ENCODE results near the gene IGFBP2. TPM values are rescaled to one million over a fixed set of nuclear protein-coding genes. Genes with fewer than 3 reads are reported as not detected.
"Not testable (repeated sequence)": the region's sequence is repeated elsewhere in the genome, so short reads cannot be mapped to it uniquely, and the experiment has no call there.

The IGFBP2 gene
- total RNA-seq (2014; rRNA removed; shearing (Covaris generic)): 5.2 and 5.3 TPM in 2 replicates
- 1.3 and 1.9 TPM in 2 replicates for polyA plus RNA-seq (2015; cell fraction: cytosol; rRNA removed)
- polyA plus RNA-seq (2015; cell fraction: nucleus; rRNA removed): 1.1 and 1.2 TPM in 2 replicates

GRCh38 chr2:216632952-216633615 lies at the start of gene IGFBP2:
IGFBP2 (plus strand) TSS chr2:216633420; CDS start chr2:216633524, 104 bp downstream.
- DNase-seq (ENCODE audit: low read depth): no peak

- no peak for DNase-seq (ENCODE audit: low read depth)
Observed at GRCh38 chr2:216583606-216584005, 49.6 kb upstream of the IGFBP2 start.

GRCh38 chr2:216584112-216584511 lies 49.1 kb upstream of the IGFBP2 start:
- no peak for DNase-seq (ENCODE audit: low read depth)

GRCh38 chr2:216585441-216585840 lies 47.8 kb upstream of the IGFBP2 start:
- no peak for DNase-seq (ENCODE audit: low read depth)

GRCh38 chr2:216588861-216589710 lies 44.1 kb upstream of the IGFBP2 start:
- no peak for DNase-seq (ENCODE audit: low read depth)

- DNase-seq (ENCODE audit: low read depth): no peak
Observed at GRCh38 chr2:216589791-216590190, 43.4 kb upstream of the IGFBP2 start.

GRCh38 chr2:216590780-216591179 lies 42.4 kb upstream of the IGFBP2 start:
- no peak for DNase-seq (ENCODE audit: low read depth)

- DNase-seq (ENCODE audit: low read depth): no peak
Observed at GRCh38 chr2:216591480-216591879, 41.7 kb upstream of the IGFBP2 start.

GRCh38 chr2:216594081-216594480 lies 39.1 kb upstream of the IGFBP2 start:
- DNase-seq (ENCODE audit: low read depth): no peak

GRCh38 chr2:216596236-216596979 lies 36.8 kb upstream of the IGFBP2 start:
- peak; percentile 11 for DNase-seq (ENCODE audit: low read depth)

- no peak for DNase-seq (ENCODE audit: low read depth)
Observed at GRCh38 chr2:216596980-216597509, 36.2 kb upstream of the IGFBP2 start.

GRCh38 chr2:216597825-216598224 lies 35.4 kb upstream of the IGFBP2 start:
- not testable (repeated sequence) for DNase-seq (ENCODE audit: low read depth)

GRCh38 chr2:216601632-216602409 lies 31.4 kb upstream of the IGFBP2 start:
- no peak for DNase-seq (ENCODE audit: low read depth)

- DNase-seq (ENCODE audit: low read depth): no peak
Observed at GRCh38 chr2:216603010-216603883, 30.0 kb upstream of the IGFBP2 start.

GRCh38 chr2:216603884-216604245 lies 29.4 kb upstream of the IGFBP2 start:
- DNase-seq (ENCODE audit: low read depth): no peak

GRCh38 chr2:216604458-216604857 lies 28.8 kb upstream of the IGFBP2 start:
- no peak for DNase-seq (ENCODE audit: low read depth)

GRCh38 chr2:216606551-216607276 lies 26.5 kb upstream of the IGFBP2 start:
- no peak for DNase-seq (ENCODE audit: low read depth)

GRCh38 chr2:216607277-216607560 lies 26.0 kb upstream of the IGFBP2 start:
- no peak for DNase-seq (ENCODE audit: low read depth)

GRCh38 chr2:216608525-216608924 lies 24.7 kb upstream of the IGFBP2 start:
- DNase-seq (ENCODE audit: low read depth): no peak

All from HT1080 (cell line).